Fibroblast of lung (primary cell): ENCODE measurements around the gene STK4. TPM values are rescaled to one million over a fixed set of nuclear protein-coding genes. Genes with fewer than 3 reads are reported as not detected.

Experiments
- DNase-seq, 2 donors: peaks; one replicate each; pipeline versions ENCODE4 v3.0.0 to v3.0.0-alpha.2; 2010; ENCODE audit warnings: low read depth in 2 of 2
- H2AFZ ChIP-seq: 2 replicates; pipeline ENCODE4 v1.5.1; 2012; ENCODE audit warnings: low read length, control low read depth, inconsistent platforms
- H3K27ac ChIP-seq: 2 replicates; pipeline ENCODE4 v1.5.1; 2011; ENCODE audit warnings: low read length, control low read depth; ENCODE audit not compliant: insufficient read depth
- H3K27me3 ChIP-seq: 2 replicates; pipeline ENCODE4 v1.5.1; 2011; ENCODE audit warnings: mild to moderate bottlenecking, low read length; ENCODE audit not compliant: control insufficient read depth, insufficient read depth
- H3K36me3 ChIP-seq: 2 replicates; pipeline ENCODE4 v1.5.1; 2011; ENCODE audit warnings: low read length; ENCODE audit not compliant: control insufficient read depth, insufficient read depth
- H3K4me1 ChIP-seq: 2 replicates; pipeline ENCODE4 v1.5.1; 2011; ENCODE audit warnings: low read length; ENCODE audit not compliant: control insufficient read depth, insufficient read depth; ENCODE audit errors: extremely low read depth
- H3K4me2 ChIP-seq: 2 replicates; pipeline ENCODE4 v1.5.1; 2011; ENCODE audit warnings: low read length, control low read depth; ENCODE audit not compliant: insufficient read depth; ENCODE audit errors: extremely low read depth
- H3K4me3 ChIP-seq, 4 experiments: fragments of 200-600 bp in 1 of 4; sonication (generic) in 1 of 4; replicated peaks in 1 of 4; 2 replicates each; pipeline ENCODE4 v1.5.1; 2011 to 2016; ENCODE audit warnings: low read length in 4 of 4, low read depth in 3 of 4, mild to moderate bottlenecking in 3 of 4, control low read depth in 2 of 4, inconsistent platforms in 1 of 4, mixed read lengths in 1 of 4; ENCODE audit not compliant: insufficient read depth in 1 of 4; ENCODE audit errors: control extremely low read depth in 1 of 4
- H3K79me2 ChIP-seq: 2 replicates; pipeline ENCODE4 v1.5.1; 2012; ENCODE audit warnings: mild to moderate bottlenecking, low read length, inconsistent platforms; ENCODE audit not compliant: control insufficient read depth, insufficient read depth
- H3K9ac ChIP-seq: 2 replicates; pipeline ENCODE4 v1.5.1; 2011; ENCODE audit warnings: mild to moderate bottlenecking, low read length, control low read depth; ENCODE audit not compliant: insufficient read depth
- H3K9me3 ChIP-seq: 2 replicates; pipeline ENCODE4 v1.5.1; 2012; ENCODE audit warnings: low read depth, low read length; ENCODE audit not compliant: control insufficient read depth, insufficient read depth
- H4K20me1 ChIP-seq: 2 replicates; pipeline ENCODE4 v1.5.1; 2011; ENCODE audit warnings: low read length; ENCODE audit not compliant: control insufficient read depth, insufficient read depth; ENCODE audit errors: extremely low read depth
- CTCF ChIP-seq, 2 donors: IDR thresholded peaks in 1 of 2; conservative IDR thresholded peaks in 1 of 2; 1 replicate in 1 of 2; 2 replicates in 1 of 2; pipeline ENCODE4 v1.5.1; 2011 to 2012; ENCODE audit warnings: low read length in 2 of 2, control low read depth in 1 of 2, inconsistent platforms in 1 of 2, low read depth in 1 of 2, mild to moderate bottlenecking in 1 of 2
- EZH2 ChIP-seq: IDR thresholded peaks from 2 replicates; pipeline ENCODE4 v1.5.1; 2012; ENCODE audit warnings: low read length, control low read depth, mild to moderate bottlenecking; ENCODE audit errors: missing control alignments
- polyA plus RNA-seq, 2 donors: library from polyadenylated mRNA; depleted of rRNA in 1 of 2; stranded (reverse) in 1 of 2; unstranded in 1 of 2; fragments of >200 nt; gene quantifications; 2 replicates each; pipeline ENCODE4 v1.2.1, GENCODE V29; 2011 to 2012; ENCODE audit warnings: missing spikeins in 1 of 2
- total RNA-seq: library from RNA; depleted of rRNA; stranded (reverse); fragments of >200 nt; gene quantifications from 2 replicates; pipeline ENCODE4 v1.2.1, GENCODE V29; 2014

Gene STK4
- total and polyA plus RNA-seq, 2 donors (not counting 1 experiment from before 2014, with no cell fraction given) = 19.0 to 31.7 TPM

- no peaks in the 10 kb centered on the region for H3K9me3 ChIP-seq
These were observed 41.8 kb upstream of the STK4 start for GRCh38 chr20:44924541-44924940.

DNA sequence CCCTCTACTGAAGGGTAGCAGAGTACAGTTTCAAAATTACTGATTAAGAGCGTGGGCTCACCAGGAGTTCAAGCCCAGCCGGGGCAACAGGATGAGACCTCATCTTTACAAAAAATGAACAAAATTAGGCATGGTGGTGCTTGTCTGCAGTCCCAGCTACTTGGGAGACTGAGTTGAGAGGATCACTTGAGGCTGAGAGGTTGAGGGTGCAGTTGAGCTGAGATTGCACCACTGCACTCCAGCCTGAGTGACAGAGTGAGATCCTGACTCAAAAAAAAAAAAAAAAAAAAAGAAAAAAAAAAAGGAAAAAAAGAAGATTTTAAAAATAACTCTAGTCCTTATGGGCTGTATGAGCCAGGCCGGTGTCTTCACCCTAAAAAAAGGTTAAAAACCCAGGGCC is 37.7 kb upstream of the STK4 start:
- no peaks in the 10 kb centered on the region for H3K4me1 ChIP-seq

More at GRCh38 chr20:44924541-44924940, 41.8 kb upstream of the STK4 start:
- Histone ChIP-seq H3K9ac (no peak overlapping the region), H3K79me2 (no peaks in the 10 kb centered on the region), H3K27ac (no peak overlapping the region), H3K4me2 (no peak overlapping the region), H2AFZ (no peak overlapping the region), H3K36me3 (peaks cover 2% of the 10 kb centered on the region), H4K20me1 (no peaks in the 10 kb centered on the region), H3K4me3 (no peak overlapping the region), H3K27me3 (no peaks in the 10 kb centered on the region), H3K4me1 (no peaks in the 10 kb centered on the region)
- TF ChIP-seq EZH2 (no peak), CTCF (conservative IDR thresholded peaks at IDR 0.05 in 1 of 2, IDR thresholded peaks at IDR 0.05 in 1 of 2; ENCODE audit: low read depth in 1 of 2, low read length in 2 of 2) (no peak)
- DNase-seq = no peak

DNA sequence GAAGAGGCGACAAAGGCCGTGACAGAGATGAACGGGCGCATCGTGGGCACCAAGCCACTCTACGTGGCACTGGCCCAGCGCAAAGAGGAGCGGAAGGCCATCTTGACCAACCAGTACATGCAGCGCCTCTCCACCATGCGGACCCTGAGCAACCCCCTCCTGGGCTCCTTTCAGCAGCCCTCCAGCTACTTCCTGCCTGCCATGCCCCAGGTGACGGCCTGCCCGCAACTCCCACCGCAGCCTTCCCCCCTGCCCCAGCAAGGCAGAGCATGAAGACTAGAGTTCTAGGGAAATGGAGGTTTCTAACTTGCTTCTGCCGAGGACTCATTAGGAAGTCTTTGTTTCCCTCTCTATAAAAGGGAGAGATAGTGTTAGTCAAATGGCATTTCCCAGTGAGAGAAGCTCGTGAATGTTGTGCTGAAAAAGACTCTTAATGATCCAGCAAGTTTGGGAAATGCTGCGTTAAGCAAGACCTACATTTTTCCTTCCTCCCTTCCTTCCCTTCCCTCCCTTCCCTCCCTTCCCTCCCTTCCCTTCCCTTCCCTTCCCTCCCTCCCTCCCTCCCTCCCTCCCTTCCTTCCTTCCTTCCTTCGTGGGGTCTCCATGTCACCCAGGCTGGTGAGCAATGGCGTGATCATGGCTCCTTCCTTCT is 35.7 kb upstream of the STK4 start:
- TF ChIP-seq CTCF (conservative IDR thresholded peaks at IDR 0.05 in 1 of 2, IDR thresholded peaks at IDR 0.05 in 1 of 2; ENCODE audit: low read depth in 1 of 2, low read length in 2 of 2) (no peak), EZH2 (no peak)
- Histone ChIP-seq H3K4me1 (no peaks in the 10 kb centered on the region), H3K4me2 (no peak overlapping the region), H3K79me2 (no peaks in the 10 kb centered on the region), H3K36me3 (peaks cover 2% of the 10 kb centered on the region), H3K4me3 (no peak overlapping the region), H3K27me3 (no peaks in the 10 kb centered on the region), H4K20me1 (no peaks in the 10 kb centered on the region), H3K9ac (no peak overlapping the region), H3K27ac (no peak overlapping the region), H3K9me3 (no peaks in the 10 kb centered on the region), H2AFZ (no peak overlapping the region)
- no peak for DNase-seq

More for the DNA sequence above, 37.7 kb upstream of the STK4 start:
- Histone ChIP-seq H3K4me2 (no peak overlapping the region), H3K27ac (no peak overlapping the region), H3K36me3 (no peaks in the 10 kb centered on the region), H3K9me3 (no peaks in the 10 kb centered on the region), H4K20me1 (no peaks in the 10 kb centered on the region), H3K79me2 (no peaks in the 10 kb centered on the region), H3K9ac (no peak overlapping the region), H2AFZ (no peak overlapping the region), H3K4me3 (no peak overlapping the region), H3K27me3 (no peaks in the 10 kb centered on the region)
- no peak for TF ChIP-seq EZH2
- no peak for TF ChIP-seq CTCF (conservative IDR thresholded peaks at IDR 0.05 in 1 of 2, IDR thresholded peaks at IDR 0.05 in 1 of 2; ENCODE audit: low read depth in 1 of 2, low read length in 2 of 2)
- no peak for DNase-seq
